Right ventricle myocardium superior (tissue), 1 donor: ENCODE results near the gene ZNF227. TPM values are rescaled to one million over a fixed set of nuclear protein-coding genes. Genes with fewer than 3 reads are reported as not detected.

Experiments
- total RNA-seq: library from RNA; stranded (reverse); fragmentation: NEBNext Ultra II Directional; extraction: Animal tissue kit (Norgen Biotek cat#: 25700); gene quantifications from one replicate; pipeline ENCODE4 v1.2.1, GENCODE V29; 2021
- donor health status: DM: no; HTN: yes; CAD: no; lungs with severe emphysema.

The ZNF227 gene
- total RNA-seq, 1 donor from 2014 or later: 12.6 TPM

Other genes with a start within 250 kb of the ZNF227 start
- gene ZNF155, start 228.3 kb upstream of the ZNF227 start, total RNA-seq: 6.5 TPM
- gene ZNF230, start 209.6 kb upstream of the ZNF227 start, total RNA-seq: 2.7 TPM
- gene ZNF222, start 187.2 kb upstream of the ZNF227 start, total RNA-seq: 2.9 TPM
- 2.3 TPM for gene ZNF223, start 160.5 kb upstream of the ZNF227 start, total RNA-seq
- gene ZNF284, start 140.4 kb upstream of the ZNF227 start, total RNA-seq: 1.6 TPM
- 9.9 TPM for gene ZNF224, start 118.2 kb upstream of the ZNF227 start, total RNA-seq
- 3.0 TPM for gene ZNF225, start 99.1 kb upstream of the ZNF227 start, total RNA-seq
- gene ZNF234, start 71.0 kb upstream of the ZNF227 start, total RNA-seq: 8.1 TPM
- 14.9 TPM for gene ZNF226, start 47.4 kb upstream of the ZNF227 start, total RNA-seq
- 6.3 TPM for gene ZNF233, start 47.4 kb downstream of the ZNF227 start, total RNA-seq
- 3.3 TPM for gene ZNF235, start 92.5 kb downstream of the ZNF227 start, total RNA-seq
- gene ZNF112, start 144.1 kb downstream of the ZNF227 start, total RNA-seq: 3.4 TPM
- 4.9 TPM for gene ZNF285, start 189.1 kb downstream of the ZNF227 start, total RNA-seq
- gene ZNF229, start 235.9 kb downstream of the ZNF227 start, total RNA-seq: 6.1 TPM